22Rv1 (cell line): ENCODE data around the gene PLA2G4D.

ENCODE experiments used
- H3K27ac ChIP-seq: fragments of 450-650 bp; 2 replicates; pipeline ENCODE4 v1.5.1; 2017
- CTCF ChIP-seq: fragments of 450-650 bp; IDR thresholded peaks from 2 replicates; pipeline ENCODE4 v1.5.1; 2017; ENCODE audit warnings: mild to moderate bottlenecking
- ZFX ChIP-seq: fragments of 450-650 bp; IDR thresholded peaks from 2 replicates; pipeline ENCODE4 v1.6.1; 2017; ENCODE audit warnings: antibody characterized with exemption, borderline replicate concordance

Gene PLA2G4D

GRCh38 chr15:42064271-42064670, 30.1 kb downstream of the PLA2G4D start:
- H3K27ac ChIP-seq = no peak overlapping the region
- TF ChIP-seq ZFX (no peak), CTCF (no peak)

- TF ChIP-seq CTCF (no peak), ZFX (no peak)
- H3K27ac ChIP-seq = no peak overlapping the region
Observed at GRCh38 chr15:42063122-42063848, 31.1 kb downstream of the PLA2G4D start.

DNA sequence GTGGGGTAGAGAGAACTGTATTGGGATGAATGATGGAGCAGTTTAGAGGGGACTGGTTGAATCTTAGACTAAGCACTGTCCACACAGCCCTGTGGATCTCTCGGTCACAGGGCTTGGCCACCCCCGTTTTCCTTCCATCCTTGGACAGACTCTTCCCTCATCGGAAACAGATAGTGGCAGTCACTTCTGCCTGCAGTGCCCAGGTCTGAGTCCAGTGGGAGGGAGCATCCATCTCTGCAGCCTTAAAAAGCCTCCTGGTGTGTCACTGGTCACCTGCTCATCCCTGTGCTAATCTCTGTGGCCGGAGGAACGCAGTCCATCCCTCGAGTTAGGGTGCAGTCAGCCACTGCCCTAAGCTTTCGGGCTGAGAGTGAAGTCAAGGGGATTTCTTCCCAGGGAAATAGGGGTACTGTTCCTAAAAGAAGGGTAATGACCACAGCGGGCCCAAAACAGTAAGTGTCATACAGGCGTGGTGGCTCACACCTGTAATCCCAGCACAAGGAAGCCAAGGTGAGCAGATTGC, 32.0 kb downstream of the PLA2G4D start:
- H3K27ac ChIP-seq = no peak overlapping the region
- no peak for TF ChIP-seq CTCF
- TF ChIP-seq ZFX = no peak

DNA sequence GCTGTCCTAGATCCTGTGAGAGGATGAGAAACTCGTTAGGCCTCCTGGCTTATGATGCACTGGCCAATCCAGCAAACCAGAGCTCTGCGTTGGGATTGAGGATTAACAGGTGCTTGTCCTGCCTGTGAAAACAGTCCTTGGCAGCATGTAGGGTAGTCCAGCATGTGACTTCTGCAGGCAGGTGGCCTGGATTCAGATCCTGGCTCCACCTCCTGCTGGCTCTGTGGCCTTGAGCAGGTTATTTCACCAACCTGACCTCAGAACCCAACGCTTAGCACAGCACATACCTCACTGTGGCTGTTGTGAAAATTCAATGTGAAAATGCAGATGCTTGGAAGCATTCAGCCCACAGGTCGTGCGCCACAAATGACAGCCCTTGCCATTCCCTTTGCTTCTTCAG, 33.6 kb downstream of the PLA2G4D start:
- TF ChIP-seq CTCF (no peak), ZFX (no peak)

DNA sequence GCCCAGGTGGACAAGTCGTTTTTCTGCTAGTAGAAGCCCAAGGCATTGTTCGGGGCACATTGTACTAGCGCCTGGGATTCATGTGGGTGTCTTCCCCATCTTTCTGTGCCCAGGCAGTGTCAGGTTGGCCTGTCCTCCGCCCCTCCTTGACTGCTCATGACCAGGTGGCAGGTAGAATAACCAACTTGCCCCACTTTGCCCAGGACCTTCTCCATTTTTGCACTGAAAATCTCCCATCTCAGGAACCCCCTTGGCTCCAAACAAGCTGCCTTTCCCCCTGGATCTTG, 33.9 kb downstream of the PLA2G4D start:
- H3K27ac ChIP-seq = no peak overlapping the region
- TF ChIP-seq CTCF (no peak), ZFX (no peak)

More for the DNA sequence above, 33.6 kb downstream of the PLA2G4D start:
- no peak overlapping the region for H3K27ac ChIP-seq

DNA sequence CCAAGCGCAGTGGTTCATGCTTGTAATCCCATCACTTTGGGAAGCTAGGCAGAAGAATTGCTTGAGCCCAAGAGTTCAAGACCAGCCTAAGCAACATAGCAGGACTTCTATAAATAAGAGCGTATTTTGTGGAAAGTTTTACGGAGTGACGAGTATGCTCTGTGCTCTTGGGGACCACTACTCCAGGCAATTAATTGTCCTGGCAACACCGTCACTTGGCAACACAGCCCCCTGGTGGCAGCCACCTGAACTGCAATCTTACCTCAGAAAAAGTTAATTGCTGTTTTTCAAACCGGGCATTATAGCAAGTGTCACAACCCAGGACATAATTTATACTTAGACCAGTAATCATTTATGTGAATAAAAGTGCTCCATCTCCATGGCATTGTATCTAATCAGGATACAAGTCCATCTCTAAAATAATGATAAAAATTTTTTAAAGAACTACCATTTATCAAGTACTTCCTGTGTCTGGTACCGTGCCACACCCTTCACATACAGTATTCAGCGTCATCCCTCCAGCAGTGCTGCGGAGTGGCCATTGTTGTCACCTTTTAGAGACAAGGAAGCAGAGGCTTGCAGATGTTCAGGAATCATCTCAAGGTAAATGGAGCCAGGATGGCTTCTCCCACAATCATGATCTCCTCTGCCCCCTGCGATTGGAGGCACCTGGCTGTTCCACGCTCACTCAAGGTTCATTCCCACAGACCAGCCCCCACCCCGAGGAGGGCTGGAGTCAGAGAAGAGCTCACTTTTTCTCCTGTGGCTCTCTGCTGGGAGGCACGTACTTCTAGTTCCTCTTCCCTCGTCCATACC, 34.5 kb downstream of the PLA2G4D start:
- TF ChIP-seq ZFX = no peak
- TF ChIP-seq CTCF = peak; percentile 96
- no peak overlapping the region for H3K27ac ChIP-seq

DNA sequence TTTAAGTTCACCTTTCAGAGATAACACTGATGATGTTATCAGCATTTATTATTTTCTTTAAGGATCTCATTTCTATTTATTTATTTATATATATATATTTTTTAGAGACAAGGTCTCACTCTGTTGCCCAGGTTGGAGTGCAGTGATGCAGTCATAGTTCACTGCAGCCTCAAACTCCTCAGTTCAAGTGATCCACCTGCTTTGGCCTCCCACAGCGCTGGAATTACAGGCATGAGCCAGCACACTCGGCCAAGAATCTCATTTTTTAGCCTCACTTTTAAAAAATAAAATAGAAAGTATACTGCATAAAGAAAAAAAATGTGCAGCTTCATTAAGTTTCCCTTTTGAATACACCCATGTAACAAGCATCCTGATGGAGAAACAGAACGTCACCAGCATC, 35.6 kb downstream of the PLA2G4D start:
- H3K27ac ChIP-seq = no peak overlapping the region
- TF ChIP-seq ZFX (no peak), CTCF (no peak)
